Activated CD4-positive, alpha-beta T cell treated with anti-CD3 and anti-CD28 coated beads for 24 hours (primary cell): ENCODE measurements around the gene MYO3B.

Experiments
- DNase-seq, 2 donors: peaks; one replicate each; pipeline ENCODE4 v3.0.0-alpha.2; 2020; ENCODE audit warnings: low read depth in 2 of 2

Gene MYO3B

DNA sequence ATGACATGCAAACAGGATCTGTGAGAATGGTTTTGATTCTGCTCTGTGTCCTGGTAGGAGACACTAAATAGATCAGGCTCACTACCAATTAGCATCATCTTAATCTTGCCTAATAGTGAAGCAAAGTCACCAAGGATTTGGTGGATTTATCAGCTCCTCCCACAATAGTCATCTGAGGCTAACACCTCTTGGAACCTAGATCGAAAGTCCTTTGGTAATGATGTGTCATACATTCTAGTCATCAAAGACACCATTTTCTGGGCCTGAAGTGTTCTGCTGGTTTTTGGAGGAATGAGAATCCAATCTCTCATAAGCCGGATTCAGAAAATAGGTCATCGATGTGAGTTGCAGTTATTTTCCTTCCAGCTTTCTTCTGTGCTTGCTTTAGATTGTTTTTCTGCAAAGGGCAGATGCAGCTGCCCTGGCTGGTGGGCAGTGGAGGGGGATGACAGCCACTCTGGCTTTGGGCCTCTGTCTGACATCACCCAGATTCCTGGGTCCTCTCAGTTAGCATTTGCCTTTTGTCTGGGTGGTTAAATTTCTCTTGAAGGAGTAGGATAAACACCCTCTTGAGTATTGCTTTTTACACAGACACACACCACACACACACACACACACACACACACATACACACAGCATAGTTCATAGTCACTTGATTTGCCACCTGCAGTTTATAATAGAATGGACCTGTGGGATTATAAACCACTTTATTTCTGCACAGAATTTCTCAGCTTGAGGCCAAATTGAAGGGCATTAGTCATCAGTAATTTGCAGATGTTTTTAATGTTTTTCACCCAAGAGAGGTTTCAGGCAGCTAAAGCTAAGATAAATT, at the start of gene MYO3B:
Gene MYO3B (plus strand): TSS at position 198 of the 832 bp plus-strand sequence. CDS start 141 bp downstream, at position 339.
- DNase-seq = no peak

- no peak for DNase-seq
Measured at GRCh38 chr2:170139276-170139967, 38.5 kb upstream of the MYO3B start.

GRCh38 chr2:170140561-170140960, 37.4 kb upstream of the MYO3B start:
- DNase-seq = no peak

DNA sequence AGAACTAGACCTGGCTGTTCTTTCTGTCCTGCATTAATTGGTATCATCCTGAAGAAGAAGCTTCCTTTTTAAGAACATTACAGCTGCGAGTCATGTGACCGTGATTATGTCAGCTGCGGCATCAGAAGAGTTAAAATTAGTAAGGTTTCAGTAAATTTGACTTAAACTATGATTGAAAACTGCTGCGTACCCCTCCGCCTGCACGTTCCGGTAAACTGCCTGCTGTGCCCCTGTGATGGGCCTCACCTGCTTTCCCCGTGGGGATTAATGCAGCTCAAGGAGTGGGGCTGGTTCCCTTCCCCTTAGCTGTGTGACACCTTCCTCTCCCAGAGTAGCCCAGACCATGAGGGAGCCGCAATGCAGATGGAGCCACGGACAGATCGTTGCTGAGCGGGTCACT, 36.1 kb upstream of the MYO3B start:
- no peak for DNase-seq

- DNase-seq = no peak
Measured at GRCh38 chr2:170142502-170142901, 35.4 kb upstream of the MYO3B start.

- no peak for DNase-seq
Measured at GRCh38 chr2:170143045-170143717, 34.8 kb upstream of the MYO3B start.

DNA sequence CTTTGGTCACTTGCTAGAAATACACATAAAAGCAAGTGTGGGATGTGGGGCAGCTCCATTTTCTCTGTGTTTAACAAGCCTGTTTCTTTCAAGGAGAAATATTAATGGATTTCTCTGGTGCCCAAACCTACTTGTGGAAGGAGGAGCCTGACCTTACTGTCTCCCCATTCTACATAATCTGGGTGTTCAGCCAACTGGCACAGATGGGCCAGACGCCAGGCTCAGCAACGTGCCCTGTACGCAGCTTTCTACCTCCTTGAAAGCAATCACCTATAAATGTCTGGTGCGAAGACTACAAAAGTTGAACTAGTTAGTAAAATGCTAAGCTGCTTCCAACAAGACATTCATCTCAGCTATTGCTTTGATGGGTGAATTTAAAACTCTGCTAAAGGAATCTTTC, 33.2 kb upstream of the MYO3B start:
- DNase-seq = no peak

GRCh38 chr2:170145191-170145590, 32.8 kb upstream of the MYO3B start:
- DNase-seq = no peak

DNA sequence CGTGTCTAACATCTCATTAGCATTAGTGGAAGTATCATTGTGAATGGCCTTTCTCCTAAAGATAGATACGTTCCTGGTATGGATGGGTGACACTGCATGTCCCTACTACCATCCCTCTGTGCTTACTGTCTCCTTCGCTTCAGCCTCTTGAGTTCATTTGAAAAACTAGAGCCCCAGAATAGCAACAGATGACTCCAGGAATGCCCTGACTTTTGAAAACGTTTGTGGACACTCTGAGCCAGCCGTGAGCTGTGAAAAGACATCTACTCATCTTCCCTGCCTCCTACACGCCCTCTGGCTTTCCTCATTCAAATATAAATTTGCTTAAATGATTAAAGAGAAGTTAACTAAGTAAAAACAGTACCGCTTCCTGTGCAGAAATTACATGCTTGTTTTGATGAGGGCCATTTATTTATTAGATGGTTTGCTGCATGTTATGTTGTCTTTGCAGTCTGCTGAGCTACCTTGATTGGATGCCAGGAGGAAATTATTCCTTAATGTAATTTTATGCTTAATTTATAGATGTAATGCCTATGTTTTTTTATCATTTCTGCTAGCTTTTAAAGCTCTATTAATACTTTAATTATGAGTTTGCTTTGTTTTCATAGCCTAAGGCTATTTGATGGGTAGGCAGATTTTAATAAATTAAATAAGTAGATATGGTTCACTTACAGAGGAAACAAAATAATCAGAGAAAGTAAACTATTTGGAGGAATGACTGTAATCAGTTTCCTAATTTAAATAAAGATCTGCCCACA, 32.1 kb upstream of the MYO3B start:
- no peak for DNase-seq

DNA sequence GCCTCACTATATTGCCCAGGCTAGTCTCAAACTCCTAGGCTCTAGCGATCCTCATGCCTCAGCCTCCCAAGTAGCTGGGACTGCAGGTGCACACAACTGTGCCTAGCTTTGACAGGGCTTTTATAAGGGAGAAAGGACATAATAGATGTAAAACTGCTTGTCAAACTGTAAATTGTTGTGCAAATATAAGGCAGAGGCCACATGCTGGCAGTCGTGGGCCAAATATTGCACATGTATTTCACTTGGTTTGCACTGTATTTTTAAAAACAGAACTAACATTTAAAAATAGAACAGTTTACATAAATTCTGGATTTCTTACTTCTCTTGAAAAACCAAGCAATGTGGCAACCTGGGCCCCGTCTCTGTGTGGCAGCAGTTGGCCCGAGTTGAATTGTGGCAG, 31.2 kb upstream of the MYO3B start:
- no peak for DNase-seq

GRCh38 chr2:170147576-170147975, 30.4 kb upstream of the MYO3B start:
- DNase-seq = no peak

DNA sequence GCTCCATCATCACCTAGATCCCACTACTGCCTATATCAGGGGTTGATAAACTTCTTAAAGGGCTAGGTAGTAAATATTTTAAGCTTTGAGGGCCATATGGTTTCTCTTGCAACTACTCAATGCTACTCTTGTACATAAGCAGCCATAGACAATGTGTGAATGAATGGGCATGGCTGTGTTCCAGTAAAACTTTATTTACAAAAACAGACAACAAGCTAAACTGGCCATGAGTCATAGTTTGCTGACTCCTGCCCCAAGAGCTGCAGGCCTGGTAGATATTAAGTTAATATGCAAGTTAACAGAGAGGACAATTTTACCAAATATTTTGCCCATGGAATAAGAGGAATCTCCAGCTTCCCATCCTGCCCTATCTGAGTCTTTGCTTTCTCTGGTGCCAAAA, 29.8 kb upstream of the MYO3B start:
- DNase-seq = no peak

DNA sequence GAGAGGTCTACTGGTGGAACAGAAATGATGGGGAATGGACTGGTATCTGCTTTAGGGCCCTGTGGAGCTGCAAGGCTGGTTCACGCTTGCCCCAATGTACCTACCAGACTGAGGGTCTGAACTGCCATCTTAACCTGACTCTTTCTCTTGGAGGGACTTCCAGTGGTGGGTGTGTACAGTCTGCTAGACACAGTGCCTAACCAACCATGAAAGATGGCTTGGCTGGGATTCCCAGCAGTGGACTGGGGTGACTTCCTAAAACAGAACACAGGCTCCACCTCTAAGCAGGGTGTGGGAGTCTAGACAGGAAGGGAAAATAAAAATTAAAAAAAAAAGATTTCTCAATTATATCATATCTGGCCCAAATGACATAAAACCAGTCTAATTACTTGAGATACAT, 25.5 kb upstream of the MYO3B start:
- no peak for DNase-seq

DNA sequence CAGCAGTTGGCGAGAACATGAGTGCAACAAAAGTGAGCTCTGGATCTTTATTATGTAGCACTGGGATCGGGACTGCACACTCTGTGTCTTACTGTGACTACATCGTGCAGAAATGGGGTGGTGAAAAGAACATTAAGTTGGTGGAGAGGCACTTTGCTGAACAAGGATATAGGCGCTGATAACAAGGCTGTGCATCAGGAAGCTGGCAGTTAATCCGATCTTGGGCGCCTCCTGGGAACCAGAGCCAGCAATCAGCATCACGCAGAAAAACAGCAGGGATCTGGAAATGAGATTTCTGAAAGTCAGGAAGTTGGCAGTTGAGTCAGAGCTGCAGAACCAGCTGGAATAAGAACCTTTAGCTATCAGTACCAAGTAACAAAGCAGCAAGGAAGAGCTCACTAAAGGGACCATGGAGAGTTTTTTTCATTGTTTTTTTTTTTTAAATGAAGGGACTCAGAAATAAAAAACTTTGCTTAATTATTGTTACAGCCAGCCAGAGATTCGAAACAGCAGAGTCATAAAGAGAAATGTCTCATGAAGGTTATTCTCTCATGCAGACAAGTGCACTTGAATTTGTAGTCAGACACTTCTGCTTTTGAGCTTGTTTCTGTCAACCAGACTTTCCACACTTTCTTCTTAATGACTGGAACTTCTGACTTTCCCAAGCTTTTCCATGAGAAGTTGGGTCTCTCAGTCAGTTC, 22.8 kb upstream of the MYO3B start:
- DNase-seq = no peak

GRCh38 chr2:170155723-170156253, 22.2 kb upstream of the MYO3B start:
- DNase-seq = no peak

DNA sequence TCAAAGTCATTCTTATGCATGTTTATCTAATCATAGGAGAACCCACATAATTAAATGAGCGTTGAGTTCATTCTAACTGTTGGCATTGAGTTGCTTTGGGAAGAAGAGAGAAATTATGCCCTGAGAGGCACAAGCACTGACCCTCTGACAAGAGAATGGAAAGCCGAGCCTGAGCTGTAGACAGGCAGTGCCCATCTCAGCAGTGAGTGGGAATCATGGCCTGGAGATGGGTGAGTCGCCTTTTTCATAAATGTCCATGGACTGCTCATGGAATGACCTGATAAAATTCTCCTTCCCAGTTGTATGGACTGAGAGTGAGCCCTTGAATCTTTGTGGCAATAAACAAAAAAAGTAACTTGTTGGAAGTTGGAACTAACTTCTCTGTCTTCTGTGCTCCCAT, 21.4 kb upstream of the MYO3B start:
- DNase-seq = no peak

DNA sequence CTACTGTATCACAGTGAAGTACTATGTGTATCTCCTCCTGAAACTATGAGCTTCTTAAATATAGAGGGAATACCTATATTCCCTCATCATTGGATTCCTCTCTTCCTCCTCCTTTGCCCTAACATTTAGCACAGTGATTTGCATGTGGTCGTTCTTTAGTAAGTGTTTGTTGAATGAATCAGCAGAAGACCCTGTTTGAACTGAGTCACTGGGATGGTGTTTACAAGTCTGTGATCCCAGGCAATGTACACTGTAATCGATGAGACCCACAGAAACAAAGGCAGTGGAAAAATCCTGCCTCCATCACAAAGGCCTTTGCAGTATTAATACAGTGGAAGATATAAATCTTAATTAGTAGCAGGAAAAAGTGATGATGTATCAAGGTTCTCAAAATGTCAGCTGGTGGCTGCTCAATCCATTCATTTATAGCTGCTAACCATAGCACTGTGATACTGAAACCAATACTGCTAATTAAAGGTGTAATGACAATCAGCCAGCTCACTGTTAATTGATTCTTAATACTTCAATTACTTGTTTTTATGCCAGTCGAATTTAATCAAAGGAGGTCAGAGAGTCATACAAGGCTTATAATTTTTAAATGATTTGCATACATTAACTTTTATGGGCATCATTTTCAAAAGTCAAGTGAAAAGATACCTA, 20.8 kb upstream of the MYO3B start:
- DNase-seq = no peak

DNA sequence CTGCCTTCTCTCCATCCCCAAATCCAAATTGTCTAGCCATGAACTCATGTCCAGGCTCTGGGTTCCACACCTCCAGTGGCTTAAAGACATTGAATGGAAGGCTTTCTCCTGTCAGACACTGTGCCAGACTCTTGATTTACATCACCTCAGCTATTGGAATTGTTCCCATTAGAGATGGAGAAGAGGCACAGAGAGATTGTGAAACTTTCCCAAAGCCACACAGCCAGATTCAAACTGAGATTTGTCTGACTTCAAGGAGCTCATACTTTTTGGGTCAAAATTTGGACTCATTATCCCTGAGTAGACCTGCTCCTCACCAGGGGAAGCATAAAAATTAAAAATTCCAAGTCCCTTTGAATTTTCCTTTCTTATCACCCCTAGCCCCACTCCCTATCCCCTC, 18.9 kb upstream of the MYO3B start:
- DNase-seq = no peak

DNA sequence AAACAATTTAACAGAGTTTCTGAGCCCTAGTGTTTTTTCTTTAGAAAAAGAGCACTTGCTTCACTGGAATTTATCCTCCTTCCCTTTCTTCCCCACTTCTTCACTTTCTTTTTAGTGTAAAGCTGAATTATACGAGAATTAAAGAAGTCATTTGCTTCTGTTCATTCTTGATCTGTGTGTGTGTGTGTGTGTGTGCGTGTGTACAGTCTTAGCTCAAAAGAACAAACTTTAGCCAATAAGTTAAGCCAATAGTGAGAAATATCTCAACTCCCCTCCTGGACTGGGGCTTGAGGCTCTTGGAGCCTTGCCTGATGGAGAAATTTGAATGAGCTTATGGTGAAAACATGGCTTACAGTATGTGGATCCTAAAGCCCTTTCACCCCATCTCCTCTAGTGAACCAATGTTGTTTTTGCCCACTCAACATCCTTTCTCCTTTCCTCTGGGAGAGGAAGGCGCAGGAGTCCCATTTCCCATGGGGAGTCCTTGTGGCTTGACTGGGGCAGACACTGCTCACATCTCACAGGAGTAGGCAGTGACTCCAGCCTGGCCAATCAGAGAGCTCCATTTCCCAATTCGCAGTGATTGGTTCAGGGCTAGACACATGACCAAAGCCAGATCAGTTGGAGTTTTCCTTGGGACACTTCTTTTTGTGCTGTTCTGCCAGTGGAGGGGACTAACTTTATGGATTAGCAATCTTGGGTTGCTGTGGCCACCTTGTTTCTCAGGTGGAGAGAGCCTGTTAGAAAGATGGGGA, 16.3 kb upstream of the MYO3B start:
- DNase-seq = no peak

GRCh38 chr2:170162271-170162632, 15.7 kb upstream of the MYO3B start:
- no peak for DNase-seq
